ENCODE data around the gene MYO5A. TPM values are rescaled to one million over a fixed set of nuclear protein-coding genes. Genes with fewer than 3 reads are reported as not detected.

The MYO5A gene
- 68.3 and 69.9 TPM in 2 replicates for total RNA-seq

GRCh38 chr15:52528564-52529340 is at the start of gene MYO5A:
Gene MYO5A (minus strand): TSS chr15:52528880. CDS start chr15:52528806, 74 bp downstream.

GRCh38 chr15:52568601-52569585 is 40.2 kb upstream of the MYO5A start, which contains the start of gene ARPP19:
Gene ARPP19 (minus strand): TSS chr15:52569030. CDS start chr15:52568892, 138 bp downstream.

GRCh38 chr15:52295421-52296001 is 233.2 kb downstream of the MYO5A start, which contains the start of gene MYO5C:
Gene MYO5C (minus strand): TSS chr15:52295804. CDS start chr15:52295636, 168 bp downstream.

Small RNA genes within 50 kb of the gene (small RNA-seq; reads per million reads assigned to genes)
- 0.15 reads per million for gene MIR1266

Other genes with a start within 250 kb of the MYO5A start
- 0.52 and 1.2 TPM in 2 replicates for gene MYO5C, start 233.1 kb downstream of the MYO5A start, total RNA-seq
- 115 and 147 TPM in 2 replicates for gene ARPP19, start 40.1 kb upstream of the MYO5A start, total RNA-seq
- 45.5 and 54.5 TPM in 2 replicates for gene ATOSA, start 150.5 kb upstream of the MYO5A start, total RNA-seq